Neuronal stem cell (in vitro differentiated cells): Measurements from ENCODE around the gene KRT75.

ENCODE experiments used
- DNase-seq: peaks from one replicate; pipeline ENCODE4 v3.0.0-alpha.2; 2013; ENCODE audit warnings: low spot score
- H2AFZ ChIP-seq: one replicate; pipeline ENCODE4 v1.6.1; 2013; ENCODE audit warnings: mild to moderate bottlenecking, low read length, inconsistent platforms
- H2AK5ac ChIP-seq: 2 replicates; pipeline ENCODE4 v1.6.1; 2013; ENCODE audit warnings: low read depth, mild to moderate bottlenecking, inconsistent platforms, low read length, moderate library complexity, mixed read lengths
- H2BK120ac ChIP-seq: 2 replicates; pipeline ENCODE4 v1.6.1; 2013; ENCODE audit warnings: low read depth, mild to moderate bottlenecking, inconsistent platforms, low read length, moderate library complexity, mixed read lengths
- H2BK12ac ChIP-seq: one replicate; pipeline ENCODE4 v1.6.1; 2013; ENCODE audit warnings: low read length, inconsistent platforms
- H2BK15ac ChIP-seq: 2 replicates; pipeline ENCODE4 v1.6.1; 2013; ENCODE audit warnings: mild to moderate bottlenecking, low read length, inconsistent platforms, mixed read lengths
- H2BK5ac ChIP-seq: one replicate; pipeline ENCODE4 v1.6.1; 2013; ENCODE audit warnings: inconsistent platforms, mild to moderate bottlenecking, low read length, moderate library complexity
- H3K14ac ChIP-seq: one replicate; pipeline ENCODE4 v1.6.1; 2013; ENCODE audit warnings: low read length, inconsistent platforms
- H3K18ac ChIP-seq: 2 replicates; pipeline ENCODE4 v1.6.1; 2013; ENCODE audit warnings: low read length, inconsistent platforms
- H3K23ac ChIP-seq: 2 replicates; pipeline ENCODE4 v1.6.1; 2013; ENCODE audit warnings: low read depth, mild to moderate bottlenecking, mixed read lengths, low read length, inconsistent platforms; ENCODE audit not compliant: poor library complexity
- H3K27ac ChIP-seq: replicated peaks from 3 replicates; pipeline ENCODE4 v1.5.1; 2013; ENCODE audit warnings: low read length, inconsistent platforms
- H3K27me3 ChIP-seq, 3 experiments: 2 replicates each; pipeline ENCODE4 v1.6.1; 2013; ENCODE audit warnings: low read length in 3 of 3, mild to moderate bottlenecking in 2 of 3, inconsistent platforms in 1 of 3, low read depth in 1 of 3, mixed read lengths in 1 of 3, moderate library complexity in 1 of 3; ENCODE audit not compliant: control insufficient read depth in 3 of 3, insufficient read depth in 3 of 3
- H3K36me3 ChIP-seq, 2 donors: replicated peaks in 1 of 2; 2 replicates each; pipeline ENCODE4 v1.6.1; 2013; ENCODE audit warnings: low read length in 2 of 2; ENCODE audit not compliant: control insufficient read depth in 2 of 2, insufficient read depth in 2 of 2
- H3K4ac ChIP-seq: 2 replicates; pipeline ENCODE4 v1.6.1; 2013; ENCODE audit warnings: inconsistent platforms, mild to moderate bottlenecking, low read length, moderate library complexity
- H3K4me1 ChIP-seq, 2 donors: 1 replicate in 1 of 2; 2 replicates in 1 of 2; pipeline ENCODE4 v1.6.1; 2013; ENCODE audit warnings: low read length in 2 of 2, low read depth in 1 of 2; ENCODE audit not compliant: control insufficient read depth in 2 of 2, insufficient read depth in 1 of 2
- H3K4me2 ChIP-seq: one replicate; pipeline ENCODE4 v1.6.1; 2013; ENCODE audit warnings: mild to moderate bottlenecking, low read length, inconsistent platforms; ENCODE audit not compliant: insufficient read depth, poor library complexity, severe bottlenecking
- H3K4me3 ChIP-seq, 2 donors: 2 replicates each; pipeline ENCODE4 v1.5.1; 2013; ENCODE audit warnings: low read length in 2 of 2, mild to moderate bottlenecking in 2 of 2, inconsistent platforms in 1 of 2, moderate library complexity in 1 of 2
- H3K79me1 ChIP-seq: one replicate; pipeline ENCODE4 v1.6.1; 2013; ENCODE audit warnings: low read depth, mild to moderate bottlenecking, inconsistent platforms, low read length, moderate library complexity
- H3K9ac ChIP-seq: one replicate; pipeline ENCODE4 v1.6.1; 2013; ENCODE audit warnings: mild to moderate bottlenecking, low read depth, low read length, inconsistent platforms; ENCODE audit not compliant: poor library complexity
- H3K9me3 ChIP-seq, 2 donors: replicated peaks in 1 of 2; 2 replicates each; pipeline versions ENCODE3 to v1.6.1; 2013; ENCODE audit warnings: low read length in 2 of 2, mild to moderate bottlenecking in 2 of 2, inconsistent platforms in 1 of 2, low read depth in 1 of 2, mixed read lengths in 1 of 2, moderate library complexity in 1 of 2; ENCODE audit not compliant: control insufficient read depth in 2 of 2, insufficient read depth in 1 of 2
- H4K8ac ChIP-seq: one replicate; pipeline ENCODE4 v1.6.1; 2013; ENCODE audit warnings: low read depth, mild to moderate bottlenecking, inconsistent platforms, low read length, moderate library complexity
- H4K91ac ChIP-seq: one replicate; pipeline ENCODE4 v1.6.1; 2013; ENCODE audit warnings: low read length, low read depth, mild to moderate bottlenecking, inconsistent platforms; ENCODE audit not compliant: poor library complexity
- WGBS, 2 donors: extraction: QIAGEN DNeasy Blood & Tissue Kit; methylation state at CpG; one replicate each; pipeline ENCODE4 v1.1.7; 2013; ENCODE audit warnings: missing lambda C conversion rate in 2 of 2, mixed read lengths in 1 of 2; ENCODE audit not compliant: insufficient read length in 2 of 2, insufficient replicate concordance in 1 of 2; ENCODE audit errors: extremely low coverage in 2 of 2; 5-methylcytosine and 5-hydroxymethylcytosine counted together

The KRT75 gene

GRCh38 chr12:52473768-52474167 is 39.6 kb upstream of the KRT75 start, which contains the start of gene KRT6C:
Gene KRT6C, minus strand, starts transcription at chr12:52473805. Its CDS starts 68 bp downstream, at chr12:52473737.
- no CpG with 5 or more reads among the region's 4 CpGs for WGBS, 2 donors
- H3K4me1 ChIP-seq, result no peaks in the 10 kb centered on the region

GRCh38 chr12:52469853-52470252 is 35.7 kb upstream of the KRT75 start:
- no peaks in the 10 kb centered on the region for H3K79me1 ChIP-seq
- H4K8ac ChIP-seq, result no peak overlapping the region
- no peak overlapping the region for H2BK12ac ChIP-seq
- DNase-seq, result no peak
- H3K18ac ChIP-seq, result no peak overlapping the region
- peak overlapping the region; percentile 11 for H3K4me2 ChIP-seq
- no peak overlapping the region for H2BK15ac ChIP-seq
- H3K14ac ChIP-seq, result no peak overlapping the region
- no CpG with 5 or more reads among the region's 4 CpGs for WGBS, 2 donors
- H2AK5ac ChIP-seq, result no peak overlapping the region
- no peaks in the 10 kb centered on the region for H3K9me3 ChIP-seq
- H3K27ac ChIP-seq, result no peak overlapping the region
- H4K91ac ChIP-seq, result no peak overlapping the region
- no peaks in the 10 kb centered on the region for H3K27me3 ChIP-seq
- no peak overlapping the region for H3K9ac ChIP-seq
- no peak overlapping the region for H2BK5ac ChIP-seq
- no peak overlapping the region for H2BK120ac ChIP-seq
- H3K23ac ChIP-seq, result no peak overlapping the region
- H3K36me3 ChIP-seq, result no peaks in the 10 kb centered on the region
- H3K4me3 ChIP-seq, result no peak overlapping the region
- H3K4ac ChIP-seq, result no peak overlapping the region
- no peak overlapping the region for H2AFZ ChIP-seq
- H3K4me1 ChIP-seq, result no peaks in the 10 kb centered on the region

More at GRCh38 chr12:52473768-52474167, 39.6 kb upstream of the KRT75 start, which contains the start of gene KRT6C:
- no peak within 1 kb of the TSS for H3K23ac ChIP-seq
- no peak within 1 kb of the TSS for H3K18ac ChIP-seq
- no peaks in the 10 kb centered on the region for H3K79me1 ChIP-seq
- H3K4ac ChIP-seq, result no peak within 1 kb of the TSS
- no peak within 1 kb of the TSS for H2AFZ ChIP-seq
- H3K36me3 ChIP-seq, result no peaks in the 10 kb centered on the region
- H2BK120ac ChIP-seq, result no peak within 1 kb of the TSS
- no peak within 1 kb of the TSS for H4K8ac ChIP-seq
- H3K14ac ChIP-seq, result no peak within 1 kb of the TSS
- no peak within 1 kb of the TSS for H3K4me3 ChIP-seq
- no peak within 1 kb of the TSS for H2BK5ac ChIP-seq
- DNase-seq, result no peak
- H3K9ac ChIP-seq, result no peak within 1 kb of the TSS
- no peak within 1 kb of the TSS for H2AK5ac ChIP-seq
- no peak within 1 kb of the TSS for H3K27ac ChIP-seq
- H4K91ac ChIP-seq, result no peak within 1 kb of the TSS
- H3K9me3 ChIP-seq, result no peaks in the 10 kb centered on the region
- no peak within 1 kb of the TSS for H3K4me2 ChIP-seq
- H2BK15ac ChIP-seq, result no peak within 1 kb of the TSS
- no peak within 1 kb of the TSS for H2BK12ac ChIP-seq
- H3K27me3 ChIP-seq, result no peaks in the 10 kb centered on the region

- H2BK15ac ChIP-seq, result no peak overlapping the region
- no peak for DNase-seq
- no peaks in the 10 kb centered on the region for H3K36me3 ChIP-seq
- no peak overlapping the region for H2BK120ac ChIP-seq
- no peak overlapping the region for H2BK5ac ChIP-seq
- H2AFZ ChIP-seq, result no peak overlapping the region
- no peak overlapping the region for H3K4me2 ChIP-seq
- no CpG with 5 or more reads among the region's 2 CpGs for WGBS, 2 donors
- H3K4me3 ChIP-seq, result no peak overlapping the region
- H2AK5ac ChIP-seq, result no peak overlapping the region
- H3K27ac ChIP-seq, result no peak overlapping the region
- H3K23ac ChIP-seq, result no peak overlapping the region
- no peak overlapping the region for H2BK12ac ChIP-seq
- H3K18ac ChIP-seq, result no peak overlapping the region
- H4K8ac ChIP-seq, result no peak overlapping the region
- no peak overlapping the region for H3K14ac ChIP-seq
- H3K9ac ChIP-seq, result no peak overlapping the region
- H3K4me1 ChIP-seq, result no peaks in the 10 kb centered on the region
- no peak overlapping the region for H3K4ac ChIP-seq
- no peaks in the 10 kb centered on the region for H3K79me1 ChIP-seq
- no peaks in the 10 kb centered on the region for H3K27me3 ChIP-seq
- no peak overlapping the region for H4K91ac ChIP-seq
- no peaks in the 10 kb centered on the region for H3K9me3 ChIP-seq
Observed at GRCh38 chr12:52464897-52465296, 30.7 kb upstream of the KRT75 start.

DNA sequence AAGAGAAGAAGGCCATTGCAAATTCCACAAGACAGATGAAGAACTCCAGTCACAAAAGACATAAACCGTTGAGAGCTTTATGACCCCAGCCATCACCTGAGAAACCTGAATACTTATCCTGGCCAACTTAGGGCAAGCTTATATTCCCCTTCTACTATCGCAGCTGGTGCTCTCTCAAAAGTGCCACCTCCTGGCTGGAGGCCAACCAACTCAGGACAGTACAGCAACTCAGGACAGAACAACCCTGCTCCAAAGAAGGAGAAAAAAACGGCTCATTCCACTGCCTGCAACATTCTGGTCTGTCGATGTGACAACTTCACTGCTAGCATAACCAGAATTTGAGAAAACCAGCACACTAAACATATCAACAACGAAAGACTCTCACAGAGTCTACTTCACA is 27.5 kb upstream of the KRT75 start:
- no peak overlapping the region for H3K4me2 ChIP-seq
- H4K91ac ChIP-seq, result no peak overlapping the region
- H3K14ac ChIP-seq, result no peak overlapping the region
- H3K79me1 ChIP-seq, result no peaks in the 10 kb centered on the region
- H3K27ac ChIP-seq, result no peak overlapping the region
- no peak overlapping the region for H3K9ac ChIP-seq
- no peaks in the 10 kb centered on the region for H3K27me3 ChIP-seq
- no peak overlapping the region for H2BK12ac ChIP-seq
- H2BK5ac ChIP-seq, result no peak overlapping the region
- H3K4me1 ChIP-seq, result no peaks in the 10 kb centered on the region
- no peaks in the 10 kb centered on the region for H3K36me3 ChIP-seq
- no peak overlapping the region for H3K23ac ChIP-seq
- H4K8ac ChIP-seq, result no peak overlapping the region
- no peak for DNase-seq
- H3K9me3 ChIP-seq, result no peaks in the 10 kb centered on the region
- no peak overlapping the region for H2AK5ac ChIP-seq
- H3K18ac ChIP-seq, result no peak overlapping the region
- H2AFZ ChIP-seq, result no peak overlapping the region
- no CpG with 5 or more reads among the region's 5 CpGs for whole genome bisulfite sequencing, 2 donors
- H2BK15ac ChIP-seq, result no peak overlapping the region
- no peak overlapping the region for H2BK120ac ChIP-seq
- H3K4me3 ChIP-seq, result no peak overlapping the region
- no peak overlapping the region for H3K4ac ChIP-seq
